ENCODE results near the gene IFT122. TPM values are rescaled to one million over a fixed set of nuclear protein-coding genes. Genes with fewer than 3 reads are reported as not detected.

Gene IFT122
- total and polyA plus RNA-seq, 2 donors from 2014 or later = 18.4 to 59.2 TPM

- Histone ChIP-seq H3K9ac (ENCODE audit: low read length in 3 of 3) (no peak overlapping the region), H3K27me3 (ENCODE audit: control insufficient read depth, insufficient read depth, low read length) (no peaks in the 10 kb centered on the region), H3K4me1 (ENCODE audit: control insufficient read depth in 2 of 3, insufficient read depth in 2 of 3, low read depth in 1 of 3, low read length in 3 of 3) (peaks cover 0 to 3% (median 0%) of the 10 kb centered on the region in 3 donors), H3K4me3 (ENCODE audit: low read length in 3 of 3) (no peak overlapping the region), H3K27ac (ENCODE audit: low read depth in 2 of 2, low read length in 2 of 2) (no peak overlapping the region), H3K36me3 (ENCODE audit: control insufficient read depth in 2 of 3, insufficient read depth in 3 of 3, low read length in 3 of 3) (no peaks in the 10 kb centered on the region), H3K9me3 (ENCODE audit: control insufficient read depth in 2 of 3, insufficient read depth in 1 of 3, low read length in 3 of 3) (no peaks in the 10 kb centered on the region)
- intact Hi-C loops (cut with DNase I) = no loop called here
- FAIRE-seq (no peak), DNase-seq (peak in 1 of 5 donors; percentile 15)
- TF ChIP-seq, protein P1, sequence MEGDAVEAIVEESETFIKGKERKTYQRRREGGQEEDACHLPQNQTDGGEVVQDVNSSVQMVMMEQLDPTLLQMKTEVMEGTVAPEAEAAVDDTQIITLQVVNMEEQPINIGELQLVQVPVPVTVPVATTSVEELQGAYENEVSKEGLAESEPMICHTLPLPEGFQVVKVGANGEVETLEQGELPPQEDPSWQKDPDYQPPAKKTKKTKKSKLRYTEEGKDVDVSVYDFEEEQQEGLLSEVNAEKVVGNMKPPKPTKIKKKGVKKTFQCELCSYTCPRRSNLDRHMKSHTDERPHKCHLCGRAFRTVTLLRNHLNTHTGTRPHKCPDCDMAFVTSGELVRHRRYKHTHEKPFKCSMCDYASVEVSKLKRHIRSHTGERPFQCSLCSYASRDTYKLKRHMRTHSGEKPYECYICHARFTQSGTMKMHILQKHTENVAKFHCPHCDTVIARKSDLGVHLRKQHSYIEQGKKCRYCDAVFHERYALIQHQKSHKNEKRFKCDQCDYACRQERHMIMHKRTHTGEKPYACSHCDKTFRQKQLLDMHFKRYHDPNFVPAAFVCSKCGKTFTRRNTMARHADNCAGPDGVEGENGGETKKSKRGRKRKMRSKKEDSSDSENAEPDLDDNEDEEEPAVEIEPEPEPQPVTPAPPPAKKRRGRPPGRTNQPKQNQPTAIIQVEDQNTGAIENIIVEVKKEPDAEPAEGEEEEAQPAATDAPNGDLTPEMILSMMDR (IDR thresholded peaks at IDR 0.05; ENCODE audit: borderline replicate concordance, extremely low read depth, insufficient read depth) = no peak
Observed at GRCh38 chr3:129421988-129422745, 17.9 kb upstream of the IFT122 start.

DNA sequence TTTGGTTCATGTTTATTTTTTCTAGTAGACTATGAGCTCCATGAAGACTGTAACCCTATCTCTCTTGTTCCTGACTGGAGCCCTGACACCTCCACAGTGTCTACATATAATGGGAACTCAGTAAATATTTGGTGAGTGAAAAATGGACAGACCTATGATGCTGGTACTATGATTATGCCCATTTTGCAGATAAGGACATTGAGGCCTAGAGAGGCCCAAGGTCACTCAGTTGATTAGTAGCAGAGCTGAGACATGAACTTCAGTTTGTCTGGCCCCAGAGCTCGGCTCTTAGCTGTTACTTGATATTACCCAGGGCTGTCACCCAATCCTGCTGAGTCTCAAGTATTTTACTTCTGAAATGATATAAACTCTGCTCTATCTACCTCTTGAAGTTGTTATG lies 17.1 kb upstream of the IFT122 start:
- no peaks in the 10 kb centered on the region for H3K27me3 ChIP-seq (ENCODE audit: control insufficient read depth, insufficient read depth, low read length)
- H3K36me3 ChIP-seq (ENCODE audit: control insufficient read depth in 2 of 3, insufficient read depth in 3 of 3, low read length in 3 of 3) = no peaks in the 10 kb centered on the region
- no peak overlapping the region for H3K27ac ChIP-seq (ENCODE audit: low read depth in 2 of 2, low read length in 2 of 2)
- DNase-seq (peak in 1 of 5 donors; percentile 12), FAIRE-seq (no peak)
- no peak overlapping the region for H3K9ac ChIP-seq (ENCODE audit: low read length in 3 of 3)
- no peaks in the 10 kb centered on the region for H3K9me3 ChIP-seq (ENCODE audit: control insufficient read depth in 2 of 3, insufficient read depth in 1 of 3, low read length in 3 of 3)
- peaks cover 0 to 7% (median 3%) of the 10 kb centered on the region in 3 donors for H3K4me1 ChIP-seq (ENCODE audit: control insufficient read depth in 2 of 3, insufficient read depth in 2 of 3, low read depth in 1 of 3, low read length in 3 of 3)
- TF ChIP-seq, protein P1 (IDR thresholded peaks at IDR 0.05; ENCODE audit: borderline replicate concordance, extremely low read depth, insufficient read depth) = no peak
- no peak overlapping the region for H3K4me3 ChIP-seq (ENCODE audit: low read length in 3 of 3)
- intact Hi-C loops (cut with DNase I) = no loop called here

GRCh38 chr3:129424185-129424841 lies 15.7 kb upstream of the IFT122 start:
- no peak for FAIRE-seq
- intact Hi-C loops (cut with DNase I) = no loop called here
- H3K9me3 ChIP-seq (ENCODE audit: control insufficient read depth in 2 of 3, insufficient read depth in 1 of 3, low read length in 3 of 3) = no peaks in the 10 kb centered on the region
- peak in 1 of 5 donors; percentile 7 for DNase-seq
- no peaks in the 10 kb centered on the region for H3K27me3 ChIP-seq (ENCODE audit: control insufficient read depth, insufficient read depth, low read length)
- peaks cover 0 to 12% (median 3%) of the 10 kb centered on the region in 3 donors for H3K4me1 ChIP-seq (ENCODE audit: control insufficient read depth in 2 of 3, insufficient read depth in 2 of 3, low read depth in 1 of 3, low read length in 3 of 3)
- H3K9ac ChIP-seq (ENCODE audit: low read length in 3 of 3) = no peak overlapping the region
- no peaks in the 10 kb centered on the region for H3K36me3 ChIP-seq (ENCODE audit: control insufficient read depth in 2 of 3, insufficient read depth in 3 of 3, low read length in 3 of 3)
- no peak overlapping the region for H3K4me3 ChIP-seq (ENCODE audit: low read length in 3 of 3)
- TF ChIP-seq, protein P1 (IDR thresholded peaks at IDR 0.05; ENCODE audit: borderline replicate concordance, extremely low read depth, insufficient read depth) = no peak
- H3K27ac ChIP-seq (ENCODE audit: low read depth in 2 of 2, low read length in 2 of 2) = no peak overlapping the region
